ENCODE results near the gene TMEM132D. TPM values are rescaled to one million over a fixed set of nuclear protein-coding genes. Genes with fewer than 3 reads are reported as not detected.

TMEM132D gene
- total RNA-seq, 1 donor from 2014 or later: 15.2 TPM

- peaks cover 12% of the 10 kb centered on the region for H3K9me3 Mint-ChIP-seq (ENCODE audit: unreplicated experiment)
- no peak for TF ChIP-seq CTCF (IDR thresholded peaks at IDR 0.05)
- H3K27ac Mint-ChIP-seq (ENCODE audit: unreplicated experiment): peak overlapping the region; percentile 11
- H3K27me3 Mint-ChIP-seq (ENCODE audit: unreplicated experiment): no peaks in the 10 kb centered on the region
- H3K36me3 Mint-ChIP-seq (ENCODE audit: unreplicated experiment): peaks cover 5% of the 10 kb centered on the region
- peaks cover 8% of the 10 kb centered on the region for H3K4me1 Mint-ChIP-seq (ENCODE audit: unreplicated experiment)
- no peak overlapping the region for H3K4me3 Mint-ChIP-seq (ENCODE audit: unreplicated experiment)
- DNase-seq (ENCODE audit: extremely low spot score, unreplicated experiment): no peak
Measured at GRCh38 chr12:129873833-129874208, 30.0 kb downstream of the TMEM132D start.

- H3K27me3 Mint-ChIP-seq (ENCODE audit: unreplicated experiment): no peaks in the 10 kb centered on the region
- peaks cover 12% of the 10 kb centered on the region for H3K9me3 Mint-ChIP-seq (ENCODE audit: unreplicated experiment)
- peak overlapping the region; percentile 11 for H3K27ac Mint-ChIP-seq (ENCODE audit: unreplicated experiment)
- H3K4me1 Mint-ChIP-seq (ENCODE audit: unreplicated experiment): peaks cover 8% of the 10 kb centered on the region
- no peak for DNase-seq (ENCODE audit: extremely low spot score, unreplicated experiment)
- peaks cover 5% of the 10 kb centered on the region for H3K36me3 Mint-ChIP-seq (ENCODE audit: unreplicated experiment)
- no peak for TF ChIP-seq CTCF (IDR thresholded peaks at IDR 0.05)
- no peak overlapping the region for H3K4me3 Mint-ChIP-seq (ENCODE audit: unreplicated experiment)
Measured at GRCh38 chr12:129873111-129873832, 30.6 kb downstream of the TMEM132D start.

GRCh38 chr12:129871991-129872972 lies 31.5 kb downstream of the TMEM132D start:
- Mint-ChIP-seq H3K4me1 (ENCODE audit: unreplicated experiment) (peaks cover 8% of the 10 kb centered on the region), H3K27me3 (ENCODE audit: unreplicated experiment) (no peaks in the 10 kb centered on the region), H3K9me3 (ENCODE audit: unreplicated experiment) (peaks cover 12% of the 10 kb centered on the region), H3K4me3 (ENCODE audit: unreplicated experiment) (no peak overlapping the region), H3K27ac (ENCODE audit: unreplicated experiment) (no peak overlapping the region), H3K36me3 (ENCODE audit: unreplicated experiment) (peaks cover 5% of the 10 kb centered on the region)
- no peak for TF ChIP-seq CTCF (IDR thresholded peaks at IDR 0.05)
- DNase-seq (ENCODE audit: extremely low spot score, unreplicated experiment): no peak

GRCh38 chr12:129870796-129871195 lies 33.0 kb downstream of the TMEM132D start:
- H3K27me3 Mint-ChIP-seq (ENCODE audit: unreplicated experiment): no peaks in the 10 kb centered on the region
- peaks cover 8% of the 10 kb centered on the region for H3K4me1 Mint-ChIP-seq (ENCODE audit: unreplicated experiment)
- peaks cover 8% of the 10 kb centered on the region for H3K36me3 Mint-ChIP-seq (ENCODE audit: unreplicated experiment)
- TF ChIP-seq CTCF (IDR thresholded peaks at IDR 0.05): no peak
- no peak overlapping the region for H3K27ac Mint-ChIP-seq (ENCODE audit: unreplicated experiment)
- no peak overlapping the region for H3K4me3 Mint-ChIP-seq (ENCODE audit: unreplicated experiment)
- no peak for DNase-seq (ENCODE audit: extremely low spot score, unreplicated experiment)
- H3K9me3 Mint-ChIP-seq (ENCODE audit: unreplicated experiment): peaks cover 8% of the 10 kb centered on the region

DNA sequence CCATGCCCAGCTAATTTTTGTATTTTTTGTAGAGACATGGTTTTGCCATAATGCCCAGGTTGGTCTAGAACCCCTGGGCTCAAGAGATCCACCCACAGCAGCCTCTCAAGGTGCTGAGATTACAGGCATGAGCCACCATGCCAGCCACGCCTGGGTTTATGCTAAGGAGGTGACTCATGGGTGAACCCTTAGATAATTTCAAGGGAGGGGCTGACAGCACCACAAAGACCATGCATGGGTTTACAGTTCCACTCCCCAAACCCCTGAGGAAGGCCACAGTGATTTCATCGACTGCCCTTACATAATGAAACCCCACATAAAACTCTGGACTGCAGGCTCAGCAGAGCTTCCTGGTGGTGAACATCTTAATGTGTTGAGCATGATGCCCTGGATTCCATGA lies 33.7 kb downstream of the TMEM132D start:
- H3K4me1 Mint-ChIP-seq (ENCODE audit: unreplicated experiment): peaks cover 8% of the 10 kb centered on the region
- H3K36me3 Mint-ChIP-seq (ENCODE audit: unreplicated experiment): peaks cover 3% of the 10 kb centered on the region
- TF ChIP-seq CTCF (IDR thresholded peaks at IDR 0.05): no peak
- H3K4me3 Mint-ChIP-seq (ENCODE audit: unreplicated experiment): no peak overlapping the region
- peaks cover 9% of the 10 kb centered on the region for H3K9me3 Mint-ChIP-seq (ENCODE audit: unreplicated experiment)
- no peak for DNase-seq (ENCODE audit: extremely low spot score, unreplicated experiment)
- no peaks in the 10 kb centered on the region for H3K27me3 Mint-ChIP-seq (ENCODE audit: unreplicated experiment)
- no peak overlapping the region for H3K27ac Mint-ChIP-seq (ENCODE audit: unreplicated experiment)
